Prostate gland (tissue), 2 donors: Measurements from ENCODE around the gene RBM10.

ENCODE experiments used
- CTCF ChIP-seq, 4 experiments: fragments of 200-600 bp in 2 of 4; fragments of 450-650 bp in 2 of 4; sonication (generic) in 2 of 4; IDR thresholded peaks; 1 replicate in 3 of 4; 2 replicates in 1 of 4; pipeline ENCODE4 v1.5.1; 2016 to 2019; ENCODE audit warnings: antibody characterized with exemption in 4 of 4, mild to moderate bottlenecking in 2 of 4, moderate library complexity in 2 of 4
- POLR2A ChIP-seq: fragments of 450-650 bp; IDR thresholded peaks from one replicate; pipeline ENCODE4 v1.6.1; 2016; ENCODE audit warnings: antibody characterized with exemption, mild to moderate bottlenecking

- TF ChIP-seq CTCF (IDR thresholded peaks at IDR 0.05) (no peak), POLR2A (no peak)
Measured at GRCh38 chrX:47097018-47097417, 48.0 kb upstream of the RBM10 start.
